GF-D8 (cell line): ENCODE results near the gene MUC5B.

ENCODE experiments used
- DNase-seq: peaks from one replicate; lab custom pipeline; 2025; lab: John Stamatoyannopoulos, UW

MUC5B gene

DNA sequence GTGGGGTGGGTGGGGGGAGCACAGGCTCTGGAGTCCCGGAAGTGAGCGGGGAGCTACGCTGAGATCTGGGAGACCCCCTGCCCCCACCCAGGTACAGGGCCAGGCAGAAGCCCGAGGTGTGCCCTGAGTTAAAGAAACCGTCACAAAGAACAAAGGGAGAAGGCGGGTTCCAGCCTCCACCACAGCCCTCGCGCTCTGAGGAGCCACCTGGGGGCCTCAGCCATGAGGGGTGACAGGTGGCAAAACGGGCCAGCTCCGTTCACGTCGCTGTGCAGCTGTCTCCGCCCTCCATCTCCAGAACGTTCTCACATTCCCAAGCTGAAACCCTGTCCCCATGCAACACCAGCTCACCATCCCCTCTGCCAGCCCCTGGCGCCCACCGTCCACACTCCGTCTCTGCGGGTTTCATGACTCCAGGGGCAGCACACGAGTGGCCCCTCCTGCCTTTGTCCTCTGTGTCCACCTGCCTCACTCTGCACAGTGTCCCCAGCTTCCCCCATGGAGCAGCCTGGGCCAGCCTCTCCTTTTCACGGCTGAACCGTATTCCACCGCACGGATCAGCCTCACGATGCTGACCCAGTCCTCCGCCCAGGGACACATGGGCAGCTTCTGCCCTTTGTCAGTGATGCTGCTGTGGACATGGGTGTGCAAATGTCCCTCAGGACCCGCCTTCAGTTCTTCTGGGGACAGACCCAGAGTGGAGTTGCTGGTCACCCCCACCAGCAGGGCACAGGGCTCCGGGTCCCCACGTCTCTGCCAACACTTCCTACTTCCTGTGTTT is 1.7 kb upstream of the MUC5B start:
- DNase-seq, result no peak

DNA sequence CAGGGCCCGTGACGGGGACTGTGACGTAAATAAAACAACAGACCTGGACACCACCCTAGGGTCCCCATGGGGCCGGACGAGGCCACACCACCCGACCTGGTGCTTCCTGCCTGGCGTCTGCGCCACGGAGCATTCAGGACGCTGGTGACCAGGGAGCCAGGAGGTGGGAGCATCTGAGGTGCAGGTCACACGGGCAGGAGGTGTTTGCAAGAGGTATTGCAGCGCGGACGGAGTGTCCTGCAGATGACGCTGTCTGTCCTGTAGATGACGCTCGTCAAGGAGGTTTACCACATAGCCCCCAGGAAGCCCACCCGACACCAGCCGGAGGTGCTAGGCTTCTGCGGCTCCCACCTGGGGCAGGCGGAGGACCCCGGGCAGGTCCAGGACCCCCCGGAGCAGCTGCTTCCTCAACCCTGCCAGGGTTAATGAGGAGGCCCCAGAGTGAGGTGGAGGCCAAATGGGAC is 986 bp upstream of the MUC5B start:
- no peak for DNase-seq

DNA sequence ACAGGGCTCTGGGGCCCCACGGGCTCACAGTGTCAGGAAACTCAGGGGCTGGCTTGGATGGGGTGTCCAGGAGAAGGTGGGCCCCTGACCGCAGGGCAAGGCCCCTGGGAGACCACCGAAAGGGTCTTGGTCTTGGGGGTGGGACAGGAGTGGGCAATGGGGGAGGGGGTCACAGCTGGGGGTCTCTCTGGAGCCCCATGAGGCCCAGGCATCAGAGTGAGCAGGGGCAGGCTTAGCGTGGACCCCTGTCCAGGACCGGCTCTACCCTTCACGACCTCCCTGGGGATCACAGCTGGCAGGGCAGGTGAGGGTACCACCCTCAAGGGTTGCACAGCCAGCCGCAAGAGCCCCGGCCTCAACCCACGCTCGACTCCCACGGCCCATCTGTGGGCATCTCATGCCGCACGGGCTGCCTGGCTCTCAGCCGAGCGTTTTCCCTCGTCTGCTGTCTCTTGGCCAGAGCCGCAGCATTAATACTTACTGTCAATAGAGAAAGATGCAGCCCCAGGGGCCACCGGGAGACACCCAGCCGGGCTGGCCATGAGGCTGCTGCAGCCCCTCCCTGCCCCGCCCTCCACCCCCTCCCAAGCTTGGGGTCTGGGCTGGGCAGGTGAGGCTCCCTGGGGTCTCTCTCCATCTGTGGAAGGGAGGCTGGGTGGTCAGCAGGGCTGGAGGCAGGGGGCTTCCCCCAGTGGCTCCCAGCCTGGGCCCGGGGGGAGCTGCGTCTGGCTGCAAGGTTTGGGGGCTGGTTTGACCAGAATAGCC is 662 bp downstream of the MUC5B start:
- DNase-seq, result no peak

DNA sequence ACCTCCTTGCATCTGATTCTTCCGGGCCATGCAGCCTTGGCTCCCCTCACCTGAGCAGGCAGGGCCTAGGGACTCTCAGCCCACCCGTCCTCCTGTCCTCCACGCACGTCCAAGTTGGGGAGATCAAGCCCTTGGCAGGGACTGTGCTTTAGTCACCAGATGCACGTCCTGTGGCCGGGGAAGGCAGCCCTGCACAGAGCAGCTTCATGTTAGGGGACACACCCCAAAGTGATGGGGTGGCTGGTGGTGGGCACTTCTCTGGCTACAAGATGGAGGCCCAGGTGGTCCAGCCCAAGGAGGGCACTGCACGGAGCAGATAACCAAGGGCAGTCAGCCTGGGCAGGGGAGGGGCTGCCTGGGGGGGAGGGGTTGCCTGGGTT is 1.2 kb downstream of the MUC5B start:
- DNase-seq, result no peak

DNA sequence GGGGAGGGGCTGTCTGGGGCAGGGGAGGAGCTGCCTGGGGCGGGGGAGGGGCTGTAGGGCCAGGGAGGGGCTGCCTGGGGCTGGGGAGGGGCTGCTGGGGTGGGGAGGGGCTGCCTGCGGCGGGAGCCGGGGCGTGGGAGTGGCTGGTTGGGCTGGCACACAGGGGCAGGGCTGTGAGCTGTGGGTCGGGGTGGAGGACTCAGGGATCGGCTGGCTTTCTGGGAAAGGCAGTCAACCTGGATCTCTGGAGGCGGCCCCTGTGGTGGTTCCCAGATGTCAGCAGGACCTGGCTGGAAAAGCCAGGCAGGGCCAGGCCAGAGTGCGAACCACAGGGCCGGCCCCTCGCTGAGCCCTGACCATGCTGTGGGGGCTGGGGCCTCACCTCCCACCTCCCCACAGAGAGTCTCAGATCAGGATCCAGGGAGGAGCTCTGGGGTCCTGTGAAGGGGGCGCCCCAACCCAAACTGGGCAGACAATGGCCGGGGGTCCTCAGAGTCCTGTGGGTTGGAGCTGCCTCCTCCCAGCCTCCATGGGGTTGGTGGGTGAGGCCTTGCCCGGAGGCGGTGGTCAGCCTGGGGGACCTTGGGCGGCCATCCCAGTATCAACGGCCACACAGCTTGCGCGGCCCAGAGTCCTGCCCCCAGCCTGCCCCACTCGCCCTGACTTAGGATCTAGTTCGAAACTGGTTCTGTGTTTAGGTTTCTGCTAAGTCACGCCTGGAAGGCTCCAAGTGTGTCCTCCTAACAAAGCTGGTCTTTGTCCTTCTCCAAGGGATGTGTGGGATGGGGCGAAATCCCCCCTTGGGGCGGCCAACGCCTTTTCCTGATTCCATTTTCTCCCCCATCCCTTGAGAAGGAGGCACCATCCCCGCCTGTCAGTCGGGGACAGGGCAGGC is 1.9 kb downstream of the MUC5B start:
- no peak for DNase-seq

DNA sequence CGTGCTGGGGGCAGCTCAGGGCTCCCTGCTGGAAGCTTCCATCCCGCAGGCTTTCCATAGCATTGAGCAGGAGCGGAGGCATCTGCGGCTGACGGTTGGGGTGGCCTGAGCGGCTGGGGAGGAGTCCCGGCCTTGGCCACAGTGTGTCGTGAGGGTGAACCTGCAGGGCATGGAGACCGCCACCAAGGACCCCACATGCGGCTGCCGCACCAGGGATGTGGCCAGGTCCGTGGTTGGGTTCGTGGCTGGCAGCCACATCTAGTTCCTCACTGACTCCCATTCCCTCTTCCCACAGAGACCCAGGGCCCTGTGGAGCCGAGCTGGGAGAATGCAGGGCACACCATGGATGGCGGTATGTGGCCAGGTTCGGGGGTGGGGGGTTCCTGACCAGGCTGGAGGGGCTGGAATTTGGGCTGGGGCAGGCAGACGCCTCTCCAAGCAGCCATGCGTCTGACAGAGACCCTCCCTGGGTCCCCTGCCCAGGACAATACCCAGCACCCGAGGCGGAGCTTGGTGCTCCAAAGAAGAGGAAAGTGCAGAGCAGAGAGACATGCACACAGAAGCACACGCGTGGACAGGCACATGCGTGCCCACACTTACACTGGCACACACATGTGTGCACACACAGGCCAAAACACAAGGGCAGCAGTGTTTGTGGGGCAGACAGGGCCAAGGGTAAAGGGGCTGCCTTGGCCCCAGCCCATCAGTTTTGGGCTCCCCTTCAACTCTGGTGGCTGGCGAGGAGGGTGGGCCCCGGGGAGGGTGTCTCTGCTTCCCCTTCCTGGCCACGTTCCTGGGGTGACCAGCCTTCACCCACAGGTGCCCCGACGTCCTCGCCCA is 2.7 kb downstream of the MUC5B start:
- no peak for DNase-seq

DNA sequence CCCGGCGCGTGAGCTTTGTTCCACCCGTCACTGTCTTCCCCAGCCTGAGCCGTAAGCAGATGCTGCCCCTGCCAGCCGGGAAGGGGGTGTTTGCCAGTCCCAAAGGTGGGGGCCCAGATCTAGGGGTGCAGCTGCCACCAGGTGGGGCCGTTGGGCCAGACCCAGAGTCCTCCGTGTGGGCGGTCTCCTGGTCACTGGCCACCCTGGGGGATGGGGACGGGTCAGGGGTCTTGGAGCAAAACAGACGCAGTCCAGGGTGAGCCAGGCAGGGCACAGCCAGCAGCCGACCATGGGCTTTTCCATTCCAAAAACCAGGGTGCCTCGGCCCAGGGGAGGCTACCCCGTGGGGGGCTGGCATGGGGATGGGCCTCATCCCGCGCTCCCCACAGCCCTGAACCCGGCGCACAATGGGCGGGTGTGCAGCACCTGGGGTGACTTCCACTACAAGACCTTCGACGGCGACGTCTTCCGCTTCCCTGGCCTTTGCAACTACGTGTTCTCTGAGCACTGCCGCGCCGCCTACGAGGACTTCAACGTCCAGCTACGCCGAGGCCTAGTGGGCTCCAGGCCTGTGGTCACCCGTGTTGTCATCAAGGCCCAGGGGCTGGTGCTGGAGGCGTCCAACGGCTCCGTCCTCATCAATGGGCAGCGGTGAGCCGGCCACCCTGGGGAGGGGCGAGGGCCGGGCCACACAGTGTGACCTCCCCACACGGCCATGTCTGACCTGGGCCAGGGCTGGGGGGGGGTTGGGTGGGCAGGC is 3.5 kb downstream of the MUC5B start:
- no peak for DNase-seq

DNA sequence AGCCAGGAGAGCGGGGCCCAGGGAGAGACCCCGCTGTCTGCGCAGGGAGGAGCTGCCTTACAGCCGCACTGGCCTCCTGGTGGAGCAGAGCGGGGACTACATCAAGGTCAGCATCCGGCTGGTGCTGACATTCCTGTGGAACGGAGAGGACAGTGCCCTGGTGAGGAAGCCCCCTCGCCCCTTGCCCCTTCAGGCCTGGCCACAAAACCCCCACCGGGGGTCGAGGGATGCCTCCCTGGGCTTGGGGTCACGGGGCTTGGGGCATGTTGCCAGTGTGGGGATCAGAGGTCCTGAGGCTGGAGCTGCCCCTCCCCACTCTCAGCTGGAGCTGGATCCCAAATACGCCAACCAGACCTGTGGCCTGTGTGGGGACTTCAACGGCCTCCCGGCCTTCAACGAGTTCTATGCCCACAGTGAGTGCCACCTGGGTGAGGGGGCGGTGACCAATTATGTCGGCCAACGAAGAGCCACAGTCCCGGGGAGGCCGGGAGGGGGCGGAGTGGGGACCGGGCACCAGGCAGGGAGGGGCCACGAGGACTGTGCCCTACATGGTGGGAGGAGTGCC is 4.2 kb downstream of the MUC5B start:
- no peak for DNase-seq

DNA sequence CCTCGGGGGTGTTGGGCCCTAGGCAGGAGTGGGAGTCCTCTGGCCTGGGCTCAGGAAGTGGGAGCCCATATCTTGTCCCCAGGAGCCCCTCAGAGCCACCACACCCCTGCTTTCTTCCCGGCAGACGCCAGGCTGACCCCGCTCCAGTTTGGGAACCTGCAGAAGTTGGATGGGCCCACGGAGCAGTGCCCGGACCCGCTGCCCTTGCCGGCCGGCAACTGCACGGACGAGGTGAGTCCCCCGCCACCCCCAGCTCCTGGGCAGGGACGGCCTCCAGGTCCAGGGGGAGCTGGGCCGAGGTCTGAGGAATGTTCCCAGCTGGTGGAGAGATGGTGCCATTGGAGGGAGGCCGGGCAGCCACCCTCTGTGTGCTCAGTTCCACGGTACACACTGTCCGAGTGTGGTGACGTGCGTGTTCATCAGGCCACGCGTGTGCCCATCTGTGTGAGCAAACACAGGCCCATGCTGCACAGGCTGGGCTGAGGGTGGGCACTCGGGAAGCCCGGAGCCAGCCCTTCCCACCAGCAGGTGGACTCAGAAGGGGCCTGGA is 4.8 kb downstream of the MUC5B start:
- DNase-seq, result no peak

DNA sequence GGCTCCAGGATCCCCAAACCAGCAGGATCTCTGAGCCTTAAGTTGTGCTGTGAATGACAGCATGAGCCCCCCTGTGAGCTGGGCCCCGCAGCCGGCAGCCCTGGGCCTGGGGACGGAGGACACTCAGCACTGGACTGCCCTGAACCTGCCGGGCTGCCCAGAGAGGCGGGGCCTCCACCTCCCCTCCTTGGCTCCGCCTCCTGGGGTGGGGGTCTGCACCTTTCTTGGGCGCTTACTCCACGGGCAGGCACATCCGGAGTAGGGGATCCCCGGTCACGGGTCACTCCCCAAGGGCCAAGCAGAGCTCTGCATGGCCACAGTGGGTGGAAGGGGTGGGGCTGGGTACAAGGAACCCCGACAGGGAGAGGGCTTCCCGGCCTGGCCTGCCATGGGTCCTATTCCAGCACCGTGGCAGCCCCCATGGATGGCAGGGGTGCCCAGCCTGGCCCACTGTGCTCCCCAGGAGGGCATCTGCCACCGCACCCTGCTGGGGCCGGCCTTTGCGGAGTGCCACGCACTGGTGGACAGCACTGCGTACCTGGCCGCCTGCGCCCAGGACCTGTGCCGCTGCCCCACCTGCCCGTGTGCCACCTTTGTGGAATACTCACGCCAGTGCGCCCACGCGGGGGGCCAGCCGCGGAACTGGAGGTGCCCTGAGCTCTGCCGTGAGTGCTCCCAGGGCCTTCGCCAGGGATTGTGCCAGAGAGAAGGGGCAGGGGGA is 5.4 kb downstream of the MUC5B start:
- no peak for DNase-seq

DNA sequence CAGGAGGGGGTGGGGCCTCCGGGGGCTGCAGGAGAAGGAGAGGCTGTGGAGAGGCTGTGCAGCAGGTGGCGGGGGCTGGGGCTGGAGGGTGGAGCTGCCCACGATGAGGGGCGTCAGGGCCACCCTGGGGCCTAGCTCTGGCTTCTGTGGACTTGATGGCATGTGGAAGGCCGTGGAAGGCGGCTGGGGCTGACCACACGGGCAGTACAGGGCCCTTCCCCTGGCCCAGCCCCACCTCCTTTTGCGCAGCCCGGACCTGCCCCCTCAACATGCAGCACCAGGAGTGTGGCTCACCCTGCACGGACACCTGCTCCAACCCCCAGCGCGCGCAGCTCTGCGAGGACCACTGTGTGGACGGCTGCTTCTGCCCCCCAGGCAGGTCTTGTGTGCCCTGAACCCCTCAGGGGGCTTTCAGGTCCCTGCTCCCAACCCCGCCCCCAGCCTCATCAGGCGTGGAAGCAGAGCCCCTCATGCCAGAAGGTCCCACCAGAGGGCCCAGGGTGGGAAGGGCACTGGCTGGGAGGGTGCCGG is 6.1 kb downstream of the MUC5B start:
- no peak for DNase-seq

DNA sequence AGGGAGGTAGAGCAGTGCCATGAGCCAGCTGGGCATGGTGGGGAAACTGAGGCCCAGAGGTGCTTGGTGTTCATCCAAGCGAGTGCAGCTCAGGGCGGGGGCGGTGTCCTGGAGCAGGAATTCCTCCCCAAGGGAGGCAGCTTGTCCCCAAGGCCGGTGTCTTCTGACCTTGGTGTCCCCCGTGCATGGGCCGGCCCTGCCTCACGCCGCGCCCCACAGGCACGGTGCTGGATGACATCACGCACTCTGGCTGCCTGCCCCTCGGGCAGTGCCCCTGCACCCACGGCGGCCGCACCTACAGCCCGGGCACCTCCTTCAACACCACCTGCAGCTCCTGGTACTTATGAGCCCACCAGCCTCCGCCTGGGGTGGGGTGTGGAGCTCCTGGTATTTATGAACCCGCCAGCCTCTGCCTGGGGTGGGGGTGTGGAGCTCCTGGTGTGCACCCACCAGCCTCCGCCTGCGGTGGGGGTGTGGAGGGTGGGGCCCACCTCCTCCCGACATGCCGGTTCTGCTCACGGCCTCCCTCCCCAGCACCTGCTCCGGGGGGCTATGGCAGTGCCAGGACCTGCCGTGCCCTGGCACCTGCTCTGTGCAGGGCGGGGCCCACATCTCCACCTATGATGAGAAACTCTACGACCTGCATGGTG is 6.7 kb downstream of the MUC5B start:
- DNase-seq, result no peak

DNA sequence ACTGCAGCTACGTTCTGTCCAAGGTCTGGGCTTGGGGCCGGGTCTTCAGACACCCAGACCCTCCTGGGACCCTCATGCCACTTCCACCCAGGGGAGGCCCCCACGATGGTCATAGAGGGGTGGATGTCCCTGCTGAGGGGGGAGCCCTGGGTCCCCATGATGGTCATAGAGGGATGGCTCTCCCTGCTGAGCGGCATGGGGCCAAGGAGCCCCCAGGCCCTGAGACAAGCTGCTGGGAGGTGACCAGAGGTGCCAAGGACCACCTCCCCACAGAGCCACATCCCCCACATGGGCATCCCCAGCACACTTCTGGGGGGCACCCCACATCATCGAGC is 7.2 kb downstream of the MUC5B start:
- DNase-seq, result no peak

DNA sequence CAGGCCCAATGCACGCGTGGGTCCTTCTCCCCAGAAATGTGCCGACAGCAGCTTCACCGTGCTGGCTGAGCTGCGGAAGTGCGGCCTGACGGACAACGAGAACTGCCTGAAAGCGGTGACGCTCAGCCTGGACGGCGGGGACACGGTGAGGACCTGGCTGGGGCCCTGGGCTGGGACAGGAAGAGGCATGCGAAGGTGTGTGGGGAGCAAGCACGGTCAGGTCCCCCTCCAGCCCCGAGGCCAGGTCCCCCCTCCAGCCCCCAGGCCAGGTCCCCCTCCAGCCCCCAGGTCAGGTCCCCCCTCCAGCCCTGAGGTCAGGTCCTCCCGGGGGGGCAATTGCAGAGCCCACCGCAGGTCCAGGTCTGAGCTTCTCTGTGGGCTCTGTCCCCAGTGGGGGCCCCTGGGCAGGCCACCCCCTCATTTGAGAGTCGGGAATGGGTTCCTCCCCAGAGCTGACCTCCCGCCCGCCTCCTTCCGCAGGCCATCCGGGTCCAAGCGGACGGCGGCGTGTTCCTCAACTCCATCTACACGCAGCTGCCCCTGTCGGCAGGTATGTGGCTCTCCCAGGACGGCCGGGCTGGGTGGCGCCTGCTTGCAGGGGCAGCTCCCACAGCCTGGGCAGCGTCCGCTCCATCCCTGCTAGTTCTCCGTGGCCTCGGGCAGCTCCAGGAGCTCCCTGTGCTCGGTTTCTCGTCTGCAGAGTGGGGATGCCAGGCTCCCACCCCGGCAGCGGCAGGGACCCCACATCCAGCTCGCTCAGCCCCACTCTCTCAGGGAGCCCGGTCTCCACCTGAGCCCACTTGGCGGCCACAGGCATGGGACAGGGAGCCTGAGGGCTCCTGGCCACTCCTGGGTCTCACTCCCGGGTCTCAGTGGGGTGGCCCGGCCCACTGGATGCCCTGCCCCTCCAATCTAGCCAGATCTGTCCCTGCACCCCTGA is 7.9 kb downstream of the MUC5B start:
- no peak for DNase-seq

DNA sequence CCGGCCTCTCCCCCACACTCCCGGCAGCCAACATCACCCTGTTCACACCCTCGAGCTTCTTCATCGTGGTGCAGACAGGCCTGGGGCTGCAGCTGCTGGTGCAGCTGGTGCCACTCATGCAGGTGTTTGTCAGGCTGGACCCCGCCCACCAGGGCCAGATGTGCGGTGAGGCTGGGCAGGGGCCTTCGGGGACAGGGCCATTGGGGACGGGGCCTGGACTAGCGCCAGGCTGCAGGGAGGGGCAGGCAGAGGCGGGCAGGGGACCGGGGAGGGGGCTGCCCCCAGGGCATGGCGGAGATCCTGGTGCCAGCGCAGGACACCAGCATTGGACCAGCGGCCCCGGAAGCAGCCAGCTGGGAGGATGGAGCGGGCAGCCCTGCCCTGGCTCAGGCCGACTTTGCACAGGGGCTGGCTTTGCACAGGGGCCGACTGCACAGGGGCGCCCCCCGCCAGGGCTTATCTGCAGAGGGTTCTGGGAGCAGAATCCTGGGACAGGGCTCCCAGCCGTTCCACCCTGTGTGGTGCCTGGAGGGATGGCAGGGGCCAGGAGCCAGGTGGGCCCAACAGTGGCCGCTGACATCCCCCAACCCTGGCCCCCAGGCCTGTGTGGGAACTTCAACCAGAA is 8.6 kb downstream of the MUC5B start:
- DNase-seq, result no peak

DNA sequence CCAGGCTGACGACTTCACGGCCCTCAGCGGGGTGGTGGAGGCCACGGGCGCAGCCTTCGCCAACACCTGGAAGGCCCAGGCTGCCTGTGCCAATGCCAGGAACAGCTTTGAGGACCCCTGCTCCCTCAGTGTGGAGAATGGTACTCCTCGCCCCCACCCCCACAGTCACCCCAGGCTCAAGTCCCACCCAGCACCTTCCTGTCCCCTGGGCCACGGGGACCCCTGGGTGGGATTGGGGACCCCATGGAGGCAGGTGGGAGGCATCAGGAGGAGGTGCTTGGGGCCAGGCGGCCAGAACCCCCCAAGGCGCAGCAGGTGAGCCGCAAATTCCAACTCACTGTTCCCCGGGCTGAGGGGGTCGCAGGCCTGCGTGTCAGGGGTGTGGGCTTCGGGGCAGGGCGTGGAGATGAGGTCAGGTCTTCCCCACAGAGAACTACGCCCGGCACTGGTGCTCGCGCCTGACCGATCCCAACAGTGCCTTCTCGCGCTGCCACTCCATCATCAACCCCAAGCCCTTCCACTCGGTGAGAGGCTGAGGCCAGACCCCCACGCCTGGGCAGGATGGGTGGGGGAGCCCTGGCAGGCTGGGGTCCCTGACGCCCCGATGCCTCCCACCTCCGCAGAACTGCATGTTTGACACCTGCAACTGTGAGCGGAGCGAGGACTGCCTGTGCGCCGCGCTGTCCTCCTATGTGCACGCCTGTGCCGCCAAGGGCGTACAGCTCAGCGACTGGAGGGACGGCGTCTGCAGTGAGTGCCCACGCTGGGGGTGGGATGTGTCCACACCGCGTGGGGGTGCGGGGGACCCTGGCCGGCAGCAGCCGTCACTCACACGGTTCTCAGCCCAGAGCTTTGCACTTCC is 9.4 kb downstream of the MUC5B start:
- DNase-seq, result no peak
